GM18520 (cell line): ENCODE measurements around the gene RHOU.
"Not testable (repeated sequence)": the region's sequence is repeated elsewhere in the genome, so short reads cannot be mapped to it uniquely, and the experiment has no call there.

Experiments used
- ATAC-seq: cut with Tn5 transposase; IDR thresholded peaks from one replicate; pipeline ENCODE4 v1.9.1; 2021; ENCODE audit not compliant: unreplicated experiment

The RHOU gene

DNA sequence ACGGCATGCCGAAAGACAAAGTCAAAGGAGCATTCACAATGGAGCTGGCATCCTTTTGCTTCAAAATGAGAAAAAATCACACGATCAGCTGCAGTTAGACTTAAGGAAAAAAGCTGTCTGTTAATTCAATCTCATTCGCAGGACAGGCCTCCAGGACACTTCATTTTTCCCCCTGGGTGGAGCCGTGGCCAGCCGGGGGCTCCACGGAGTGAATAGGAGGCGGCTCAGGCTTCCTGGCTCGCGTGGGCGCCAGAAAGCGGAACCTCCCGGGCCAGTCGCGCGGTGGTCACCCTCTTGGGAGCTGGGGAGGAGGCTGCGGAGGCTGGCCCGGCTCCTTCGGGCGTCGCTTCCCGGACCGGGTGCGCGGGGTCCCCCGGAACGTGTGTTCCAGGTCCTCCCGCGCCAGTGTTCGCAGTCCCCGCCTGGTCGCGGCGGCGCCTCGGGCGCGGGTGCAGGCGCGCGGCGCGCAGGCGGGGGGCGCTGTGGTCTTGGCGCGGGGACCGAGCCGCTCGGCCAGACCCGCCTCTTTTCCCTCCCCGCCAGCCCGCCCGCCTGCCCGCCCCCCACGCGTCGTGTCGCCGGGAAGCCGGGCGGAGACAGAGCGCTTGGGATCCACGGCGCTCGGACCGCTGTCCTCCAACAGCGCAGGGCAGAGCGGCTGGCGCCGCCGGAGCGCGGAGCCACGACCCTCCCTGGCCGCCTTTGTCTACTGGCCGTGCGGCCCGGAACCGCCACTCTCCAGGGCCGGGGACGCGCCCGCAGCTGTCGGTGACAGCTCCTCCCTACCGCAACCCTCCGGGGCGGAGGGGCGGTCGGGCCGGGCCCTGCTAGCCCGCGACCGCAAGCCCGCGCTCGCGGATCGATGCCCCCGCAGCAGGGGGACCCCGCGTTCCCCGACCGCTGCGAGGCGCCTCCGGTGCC is at the start of gene RHOU:
Gene RHOU, plus strand, starts transcription at position 599 of the 921 bp plus-strand sequence. Its CDS starts 264 bp downstream, at position 863.
- no peak for ATAC-seq

DNA sequence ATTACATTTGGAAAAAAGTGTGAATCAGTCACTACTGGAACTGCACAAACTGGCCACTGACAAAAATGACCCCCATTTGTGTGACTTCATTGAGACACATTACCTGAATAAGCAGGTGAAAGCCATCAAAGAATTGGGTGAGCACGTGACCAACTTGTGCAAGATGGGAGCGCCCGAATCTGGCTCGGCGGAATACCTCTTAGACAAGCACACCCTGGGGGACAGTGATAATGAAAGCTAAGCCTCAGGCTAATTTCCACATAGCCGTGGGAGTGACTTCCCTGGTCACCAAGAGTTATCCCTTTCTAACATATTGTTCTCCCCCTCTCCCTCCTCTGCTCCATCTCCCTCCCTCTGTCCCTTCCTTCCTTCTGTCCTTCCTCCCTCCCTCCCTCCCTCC is 47.7 kb upstream of the RHOU start:
- ATAC-seq: no peak

DNA sequence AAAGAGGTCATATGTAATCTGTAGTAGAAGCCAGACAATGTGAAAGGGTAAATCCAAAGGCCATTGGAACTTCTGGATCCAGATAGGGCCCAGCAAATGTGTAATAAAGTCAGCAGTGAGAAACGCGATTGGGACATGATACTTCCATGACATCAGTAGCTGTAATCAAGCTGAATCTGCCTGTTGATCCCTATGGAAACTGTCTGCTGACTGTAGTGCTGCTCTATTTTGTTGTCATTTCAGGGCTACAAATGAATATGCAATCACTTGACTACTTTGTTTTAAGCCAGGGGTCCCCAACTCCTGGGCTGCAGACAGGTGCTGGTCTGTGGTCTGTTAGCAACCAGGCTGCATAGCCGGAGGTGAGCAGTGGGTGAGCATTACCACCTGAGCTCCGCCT is 46.0 kb upstream of the RHOU start:
- no peak for ATAC-seq

DNA sequence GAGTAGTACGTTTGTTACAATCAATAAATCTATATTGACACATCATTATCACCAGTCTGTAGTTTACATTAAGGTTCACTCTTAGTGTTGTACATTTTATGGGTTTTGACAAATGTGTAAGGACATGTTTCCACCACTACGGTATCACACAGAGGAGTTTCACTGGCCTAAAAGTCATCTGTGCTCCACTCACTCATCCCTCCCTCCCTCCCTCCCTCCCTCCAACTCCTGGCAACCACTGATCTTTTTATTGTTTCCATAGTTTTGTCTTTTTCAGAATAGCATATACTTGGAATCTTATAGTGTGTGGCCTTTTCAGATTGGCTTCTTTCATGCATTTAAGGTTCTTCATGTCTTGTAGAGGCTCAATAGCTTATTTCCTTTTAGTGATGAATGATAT is 44.1 kb upstream of the RHOU start:
- no peak for ATAC-seq

DNA sequence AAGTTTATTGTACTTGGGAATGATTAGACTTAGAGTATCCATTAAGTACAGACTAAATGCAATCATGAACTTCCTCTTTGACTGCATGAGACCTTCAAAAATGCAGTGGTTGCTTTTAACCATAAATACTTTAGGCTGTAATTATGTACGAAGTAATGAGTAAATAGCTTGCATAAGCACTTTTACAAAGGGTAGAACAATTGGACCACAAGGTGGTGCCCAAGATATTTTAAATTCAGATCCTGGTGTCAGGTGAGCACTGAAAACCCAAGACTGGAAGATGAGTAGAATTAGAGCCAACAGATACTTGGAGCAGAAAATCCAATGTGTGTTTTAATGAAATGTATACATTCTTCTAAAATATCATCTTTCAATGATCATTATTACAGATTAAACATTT is 43.4 kb upstream of the RHOU start:
- no peak for ATAC-seq

DNA sequence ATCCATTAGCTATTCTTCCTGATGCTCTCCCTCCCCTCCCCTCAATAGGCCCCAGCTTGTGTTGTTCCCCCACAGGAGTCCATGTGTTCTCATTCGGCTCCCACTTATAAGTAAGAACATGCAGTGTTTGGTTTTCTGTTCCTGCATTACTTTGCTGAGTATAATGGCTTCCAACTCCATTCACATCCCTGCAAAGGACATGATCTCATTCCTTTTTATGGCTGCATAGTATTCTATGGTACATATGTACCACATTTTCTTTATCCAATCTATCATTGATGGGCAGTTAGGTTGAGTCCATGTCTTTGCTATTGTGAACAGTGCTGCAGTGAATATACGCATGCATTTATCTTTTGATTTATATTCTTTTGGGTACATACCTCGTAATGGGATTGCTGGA is 40.8 kb upstream of the RHOU start:
- ATAC-seq: not testable (repeated sequence)

DNA sequence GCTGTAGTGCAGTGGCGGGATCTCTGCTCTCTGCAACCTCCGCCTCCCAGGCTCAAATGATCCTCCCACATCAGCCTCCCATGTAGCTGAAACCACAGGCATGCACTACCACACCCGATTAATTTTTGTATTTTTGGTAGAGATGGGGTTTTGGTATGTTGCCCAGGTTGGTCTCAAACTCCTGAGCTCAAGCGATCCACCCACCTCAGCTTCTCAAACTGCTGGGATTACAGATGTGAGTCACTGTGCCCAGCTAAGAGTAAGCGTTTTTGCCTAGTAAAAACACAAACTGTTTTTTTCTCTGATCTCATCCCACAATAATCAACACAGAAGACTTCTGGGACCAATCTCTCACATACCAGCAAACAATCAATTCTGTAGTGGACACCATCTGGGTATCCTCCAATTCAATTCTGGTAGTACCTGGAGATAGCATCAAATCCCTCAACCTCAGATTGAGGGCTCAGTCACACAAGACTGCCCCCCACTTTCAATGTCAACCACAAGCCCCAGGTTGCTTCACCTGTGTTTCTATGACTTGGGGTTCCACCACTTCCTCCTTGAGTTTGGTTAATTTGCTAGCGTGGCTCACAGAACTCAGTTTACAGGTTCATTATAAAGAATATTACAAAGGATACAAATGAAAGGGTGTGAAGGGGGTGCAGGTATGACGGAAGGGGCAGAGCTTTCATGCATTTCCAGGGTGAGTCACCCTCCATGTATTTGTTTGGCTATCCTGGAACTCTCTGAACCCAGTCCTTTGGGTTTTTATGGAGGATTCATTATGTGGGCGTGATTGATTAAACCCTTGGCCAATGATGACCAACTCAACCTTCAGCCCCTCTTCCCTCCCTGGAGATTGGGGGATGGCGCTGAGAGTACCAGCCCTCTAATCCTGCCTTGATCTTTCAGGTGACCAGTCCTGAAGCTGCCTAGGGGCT is 40.0 kb upstream of the RHOU start:
- no peak for ATAC-seq

DNA sequence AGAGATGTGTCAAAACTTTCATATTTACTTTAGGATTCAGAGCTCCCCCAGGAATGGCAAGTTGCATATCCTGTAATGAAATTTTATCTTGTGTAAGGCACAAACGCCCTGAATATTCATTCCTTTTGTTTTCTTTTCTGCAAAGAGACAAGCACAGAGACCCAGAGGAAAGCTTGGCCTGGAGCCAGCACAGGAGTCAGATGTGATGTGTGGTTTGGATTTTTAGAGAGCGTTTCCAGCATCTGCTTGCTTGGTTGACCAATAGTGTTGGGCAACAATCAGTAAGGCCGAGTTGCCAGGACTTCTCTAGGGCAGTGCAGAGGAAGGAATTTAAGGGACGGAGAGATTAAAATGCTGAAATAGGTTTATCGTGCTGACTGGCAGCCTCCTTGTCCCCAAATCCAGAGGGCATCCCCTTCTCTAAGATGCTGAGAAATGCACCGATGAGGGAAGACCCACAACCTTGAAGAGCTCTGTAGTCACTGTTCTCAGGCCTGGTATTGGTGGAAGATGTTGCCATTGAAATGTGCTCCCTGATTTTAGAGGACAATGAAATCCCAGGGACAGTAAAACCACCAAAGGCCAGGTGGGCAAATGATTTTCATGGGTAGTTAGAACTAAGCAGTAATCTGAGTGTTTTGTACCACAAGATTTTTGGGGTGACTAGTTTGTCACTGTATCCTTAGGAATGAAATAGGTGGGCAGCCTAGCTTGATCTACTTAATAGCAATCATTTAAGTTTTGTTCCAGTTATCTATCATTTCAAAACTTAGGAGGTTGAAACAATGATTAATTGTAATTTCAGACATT is 37.9 kb upstream of the RHOU start:
- no peak for ATAC-seq

DNA sequence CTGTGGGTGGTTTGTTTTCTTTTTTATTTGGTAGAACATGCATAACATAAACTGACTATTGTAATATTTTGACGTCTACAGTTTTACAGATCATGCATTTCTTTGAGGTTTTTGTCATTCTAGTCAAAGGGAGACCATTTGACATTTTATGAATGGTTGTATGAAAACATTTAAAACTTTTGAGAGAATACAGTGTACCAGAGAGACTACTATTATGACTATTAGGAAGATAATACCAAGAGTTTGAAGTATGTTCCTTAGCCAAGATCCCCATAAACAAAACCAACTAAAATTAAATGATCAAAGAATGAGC is 37.3 kb upstream of the RHOU start:
- ATAC-seq: no peak

DNA sequence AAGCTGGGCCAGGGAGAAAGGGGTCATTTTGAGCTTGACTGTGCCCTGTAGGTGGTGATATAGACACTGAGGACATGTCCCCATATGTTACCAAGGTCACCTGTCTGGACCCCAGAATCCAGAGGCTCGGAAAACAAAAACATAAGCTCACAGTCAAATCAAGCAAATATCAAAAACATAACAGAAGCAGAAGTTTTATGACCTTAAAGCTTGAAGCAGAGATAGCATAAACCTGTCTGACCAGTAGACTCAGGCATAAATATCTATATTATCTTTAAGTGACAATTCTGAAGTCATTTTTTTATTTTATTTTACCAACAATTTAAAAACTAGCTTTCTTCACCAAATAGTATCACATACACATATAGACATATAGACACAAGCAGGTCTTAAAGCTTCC is 32.8 kb upstream of the RHOU start:
- no peak for ATAC-seq

DNA sequence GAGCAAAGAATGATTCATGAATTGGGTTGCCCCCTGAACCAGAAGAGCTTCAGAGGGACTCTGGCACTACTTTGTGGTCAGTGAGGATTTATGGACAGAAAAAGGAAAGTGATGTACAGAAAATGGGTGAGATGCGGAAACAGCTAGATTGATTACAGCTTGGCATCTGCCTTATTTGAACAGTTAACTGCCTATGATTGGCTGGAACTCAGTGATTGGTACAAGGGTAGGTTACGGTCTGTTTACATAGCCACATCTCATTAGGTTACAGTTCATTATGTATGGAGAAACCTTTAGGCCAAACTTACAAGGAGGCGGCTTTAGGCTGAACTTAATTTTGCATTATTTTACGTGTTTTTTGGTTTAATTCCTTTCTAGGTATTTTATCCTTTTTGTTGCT is 29.0 kb upstream of the RHOU start:
- no peak for ATAC-seq

DNA sequence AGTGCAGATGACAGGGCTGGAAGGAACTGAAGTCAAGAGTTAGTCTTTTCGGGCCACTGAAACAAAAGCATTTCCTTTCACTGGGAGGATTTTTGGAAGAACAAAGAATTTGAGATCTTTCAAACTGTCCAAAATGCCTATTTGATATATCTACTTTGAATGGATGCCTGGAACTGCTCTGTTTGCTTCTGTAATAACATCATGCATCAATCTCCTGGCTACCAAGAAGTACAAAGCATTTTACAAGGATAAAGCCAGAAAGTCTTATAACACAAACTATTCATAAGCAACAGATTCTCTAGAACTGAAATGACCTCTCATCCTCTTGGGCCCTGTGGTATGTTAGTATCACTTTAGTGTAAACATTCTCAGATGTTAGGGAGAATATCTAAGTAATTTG is 18.2 kb upstream of the RHOU start:
- no peak for ATAC-seq

DNA sequence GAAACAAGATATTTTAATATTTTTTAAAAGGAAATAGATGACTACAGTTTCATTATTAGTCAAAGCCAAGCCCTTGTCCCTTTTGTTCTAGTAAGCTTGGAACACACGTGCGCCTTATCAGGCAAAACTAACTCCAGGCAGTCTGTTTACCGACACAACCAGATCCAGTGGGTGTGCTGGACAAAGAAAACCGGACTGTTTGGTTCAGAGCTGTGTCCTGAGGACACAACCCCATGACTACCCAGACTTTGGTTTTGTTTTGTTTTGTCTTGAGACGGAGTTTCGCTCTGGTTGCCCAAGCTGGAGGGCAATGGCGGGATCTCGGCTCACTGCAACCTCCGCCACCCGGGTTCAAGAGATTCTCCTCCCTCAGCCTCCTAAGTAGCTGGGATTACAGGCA is 13.9 kb upstream of the RHOU start:
- no peak for ATAC-seq

DNA sequence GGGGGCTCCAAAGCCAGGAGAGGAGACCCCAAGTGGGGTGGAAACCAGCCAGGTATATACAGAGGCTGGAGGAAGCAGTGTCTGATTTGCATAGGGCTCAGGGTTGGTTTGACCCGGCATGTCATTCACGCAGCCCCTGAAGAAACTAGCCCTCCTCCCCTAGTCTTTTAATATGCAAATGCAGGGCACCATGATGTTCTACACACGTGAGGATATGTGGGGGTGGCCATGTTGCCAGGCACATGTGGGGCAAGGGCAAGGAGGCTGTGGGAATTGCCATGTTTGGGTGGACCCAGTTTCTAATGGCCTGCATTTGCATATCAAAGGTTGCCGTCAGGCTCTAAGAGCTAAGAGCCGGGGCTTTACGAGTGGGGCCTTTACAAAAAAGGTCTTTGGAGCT is 12.0 kb upstream of the RHOU start:
- ATAC-seq: no peak

DNA sequence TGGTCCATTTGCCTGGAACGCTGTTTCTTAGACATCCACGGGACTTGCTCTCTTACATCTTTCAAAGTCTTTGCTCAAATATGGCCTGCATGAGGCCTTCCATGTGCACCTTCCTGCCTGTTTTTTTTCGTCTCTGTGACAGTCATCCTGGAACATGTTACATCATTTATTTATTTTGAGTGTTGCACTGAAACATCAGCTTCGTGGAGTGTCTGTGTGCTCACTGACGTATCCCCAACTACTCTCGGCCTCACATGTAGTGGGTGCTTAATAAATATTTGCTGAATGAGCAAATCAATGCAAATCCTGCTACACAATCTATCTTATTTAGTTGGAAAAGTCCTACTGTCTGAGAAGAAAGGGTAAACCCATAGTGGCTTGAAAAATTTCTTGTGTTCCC is 11.4 kb upstream of the RHOU start:
- ATAC-seq: no peak

DNA sequence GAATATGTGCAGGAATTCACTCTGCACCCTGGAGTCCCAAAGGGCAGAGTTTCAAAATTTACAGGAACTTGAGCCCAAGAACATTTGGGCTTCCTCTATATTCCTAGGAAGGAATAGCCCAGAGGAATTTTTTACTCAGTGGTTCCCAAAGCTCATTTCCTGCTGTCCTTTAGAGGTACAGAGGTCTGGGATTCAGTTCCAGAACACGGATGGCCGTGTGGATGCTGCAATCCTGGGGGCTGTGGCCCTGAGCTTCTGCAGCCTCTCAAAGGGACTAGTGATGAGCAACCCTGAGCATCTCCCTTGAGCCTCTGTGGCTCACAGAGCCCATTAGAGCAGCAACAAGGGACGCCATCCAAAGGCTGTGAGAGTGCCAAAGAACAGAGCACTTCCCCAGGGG is 10.1 kb upstream of the RHOU start:
- ATAC-seq: no peak

DNA sequence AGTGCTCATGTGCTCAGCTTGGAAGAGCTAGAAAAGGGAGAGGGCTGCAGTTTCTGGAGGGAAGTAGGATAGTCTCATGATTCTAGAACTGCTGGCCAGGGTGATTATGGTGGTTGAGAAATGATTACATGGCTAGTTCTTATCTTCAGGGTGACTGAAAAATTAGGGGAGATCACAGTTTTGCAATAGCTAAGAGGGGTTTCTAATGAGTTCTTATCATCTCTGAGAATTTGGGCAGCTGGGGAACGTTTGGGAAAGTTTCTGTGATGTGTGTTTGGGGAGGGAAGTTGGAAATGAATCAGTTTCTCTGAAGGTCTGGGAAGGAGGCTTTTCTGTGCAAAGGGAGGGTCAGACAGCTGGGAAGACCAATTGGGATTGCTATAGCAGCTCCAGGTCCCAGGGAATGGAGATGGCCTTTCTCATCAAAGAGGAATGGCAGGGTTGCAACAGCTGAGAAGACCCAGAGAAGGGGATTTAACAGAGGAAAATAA is 7.6 kb upstream of the RHOU start:
- no peak for ATAC-seq

DNA sequence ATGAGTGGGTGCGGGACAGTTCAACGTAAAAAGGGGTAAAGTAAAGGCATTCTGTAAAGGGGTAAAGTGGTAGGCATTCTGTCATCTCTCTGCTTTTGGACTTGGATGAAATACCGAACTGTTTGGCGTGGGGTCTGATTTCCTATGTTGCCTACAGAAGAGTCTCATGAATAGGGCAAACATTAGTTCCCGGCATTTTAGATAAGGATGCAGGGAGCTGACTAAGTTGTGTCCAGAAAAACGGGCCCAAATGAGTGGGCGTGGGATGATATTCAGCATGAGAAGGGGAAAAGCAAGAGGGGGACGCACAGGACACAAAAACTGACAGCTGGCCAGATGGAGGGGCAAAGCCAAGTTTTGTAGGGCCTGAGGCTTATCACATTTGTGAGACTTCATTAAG is 2.9 kb upstream of the RHOU start:
- no peak for ATAC-seq

DNA sequence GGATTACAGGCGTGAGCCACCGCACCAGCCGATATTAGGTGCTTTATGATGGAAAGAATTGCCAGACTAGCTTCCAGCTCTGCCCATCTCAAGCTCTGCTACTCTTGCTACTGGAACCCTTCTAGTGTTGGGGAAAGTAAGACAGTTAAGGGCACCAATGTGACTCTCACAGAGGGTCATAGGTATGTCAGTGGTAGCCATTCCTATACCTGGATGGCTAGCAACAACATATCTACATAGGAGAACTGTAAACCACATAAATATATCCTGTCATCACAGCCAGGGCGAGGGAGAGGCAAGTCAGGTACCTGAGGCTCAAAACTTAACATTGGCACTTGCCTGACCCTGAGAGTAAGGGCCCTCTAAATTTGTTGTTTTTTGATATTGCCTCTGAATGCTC is 1.7 kb upstream of the RHOU start:
- no peak for ATAC-seq

DNA sequence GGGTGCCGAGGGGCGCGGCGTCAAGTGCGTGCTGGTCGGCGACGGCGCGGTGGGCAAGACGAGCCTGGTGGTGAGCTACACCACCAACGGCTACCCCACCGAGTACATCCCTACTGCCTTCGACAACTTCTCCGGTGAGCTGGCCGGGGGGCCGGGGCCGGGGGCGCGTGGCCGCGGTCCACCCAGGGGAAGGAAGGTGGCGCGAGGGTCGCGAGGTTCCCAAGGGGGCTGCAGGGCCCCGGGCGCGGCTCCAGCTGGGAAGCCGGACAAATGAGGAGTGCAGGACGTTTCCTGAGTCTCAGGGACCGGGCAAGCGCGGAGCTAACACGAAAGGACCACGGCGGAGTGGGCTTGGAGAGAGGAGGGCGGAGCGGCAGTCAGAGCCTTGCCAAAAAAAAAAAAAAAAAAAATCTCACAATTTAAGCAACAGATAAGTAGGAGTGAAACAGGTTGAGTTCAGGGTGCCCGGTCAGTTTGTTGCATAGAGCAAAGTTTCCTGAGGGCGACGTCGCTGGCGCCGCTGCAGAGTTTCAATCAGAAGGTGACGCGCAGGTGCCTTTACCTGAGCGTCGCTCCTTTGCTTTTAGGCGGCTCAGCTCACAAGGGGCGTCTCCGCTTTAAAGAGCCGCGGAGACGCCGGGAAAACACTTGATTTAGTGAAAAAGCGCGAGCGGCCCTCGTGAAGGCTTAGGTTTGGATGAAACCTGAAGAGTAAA is 750 bp downstream of the RHOU start:
- no peak for ATAC-seq
